Right atrium auricular region (tissue), 2 donors: ENCODE data around the gene NPAS3. TPM values are rescaled to one million over a fixed set of nuclear protein-coding genes. Genes with fewer than 3 reads are reported as not detected.

Experiments used
- DNase-seq: peaks from one replicate; pipeline ENCODE4 v3.0.0-alpha.2; 2019; ENCODE audit warnings: low spot score
- H3K27ac ChIP-seq, 2 donors: fragments of 200-600 bp; sonication (generic); 1 replicate in 1 of 2; 2 replicates in 1 of 2; pipeline ENCODE4 v1.5.1; 2016 to 2019
- H3K27me3 ChIP-seq, 2 donors: fragments of 200-600 bp; sonication (generic); one replicate each; pipeline versions ENCODE4 v1.5.1 to v1.6.0; 2017 to 2019
- H3K36me3 ChIP-seq: fragments of 200-600 bp; sonication (generic); one replicate; pipeline ENCODE4 v1.5.1; 2016
- H3K4me1 ChIP-seq, 2 donors: fragments of 200-600 bp; sonication (generic); one replicate each; pipeline versions ENCODE4 v1.5.1 to v1.6.0; 2017 to 2019
- H3K4me3 ChIP-seq, 2 donors: fragments of 200-600 bp; sonication (generic); 1 replicate in 1 of 2; 2 replicates in 1 of 2; pipeline ENCODE4 v1.5.1; 2017 to 2019; ENCODE audit warnings: mild to moderate bottlenecking in 1 of 2, moderate library complexity in 1 of 2
- H3K9me3 ChIP-seq, 2 donors: fragments of 200-600 bp; sonication (generic); one replicate each; pipeline ENCODE4 v1.5.1; 2019
- CTCF ChIP-seq, 2 donors: fragments of 200-600 bp; sonication (generic); IDR thresholded peaks; one replicate each; pipeline ENCODE4 v1.5.1; 2019; ENCODE audit warnings: antibody characterized with exemption in 2 of 2
- total RNA-seq, 2 donors: library from RNA; depleted of rRNA; stranded (reverse); fragments of >200 nt; gene quantifications; one replicate each; pipeline ENCODE4 v1.1.0, GENCODE V29; 2016

NPAS3 gene
- total RNA-seq, 2 donors from 2014 or later = 0.67 to 1.3 TPM

DNA sequence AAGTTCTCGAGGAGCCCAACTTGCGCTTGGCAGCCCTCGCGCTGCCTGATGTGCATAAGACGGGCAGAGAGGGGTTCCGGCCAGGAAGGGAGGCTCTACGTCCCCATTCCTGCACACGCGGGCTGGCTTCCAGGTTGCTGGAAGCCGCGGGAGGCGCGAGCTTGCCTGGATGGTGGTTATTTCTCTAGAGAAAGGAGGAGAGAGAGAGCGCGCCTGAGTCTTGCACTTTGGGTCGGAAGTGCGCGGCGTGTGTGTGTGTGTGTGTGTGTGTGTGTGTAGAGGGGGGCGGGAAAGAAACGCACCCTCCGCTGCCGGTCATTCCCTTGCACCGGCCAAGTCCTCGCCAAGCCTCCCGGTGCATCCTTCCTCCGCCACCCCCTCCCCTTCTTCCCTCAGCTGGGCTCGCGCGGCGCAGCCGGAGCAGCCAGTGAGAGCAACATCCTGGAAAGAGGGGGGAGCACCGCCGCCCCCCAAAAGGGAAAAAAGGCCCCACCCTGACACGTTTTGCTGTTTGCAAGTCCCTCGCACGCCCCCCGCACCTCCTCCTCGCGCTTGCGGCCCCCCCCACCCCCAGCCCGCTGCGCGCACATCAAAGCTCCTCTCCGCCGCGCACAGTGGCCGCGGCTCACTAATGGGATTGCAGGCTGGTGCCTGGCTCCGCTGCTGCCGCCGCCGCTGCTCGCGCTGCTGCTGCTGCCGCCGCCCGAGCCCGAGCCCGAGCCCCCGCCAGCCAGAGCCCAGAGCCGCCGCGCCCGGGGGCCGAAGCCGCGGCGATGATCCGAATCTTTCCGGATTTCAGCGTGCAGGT, 4.4 kb upstream of the NPAS3 start:
- Histone ChIP-seq H3K27me3 (peaks cover 0 to 16% of the 10 kb centered on the region in 2 donors), H3K27ac (no peak overlapping the region), H3K36me3 (no peaks in the 10 kb centered on the region), H3K4me3 (peak overlapping the region; percentile 14 to 54), H3K9me3 (no peaks in the 10 kb centered on the region), H3K4me1 (peaks cover 0 to 32% of the 10 kb centered on the region in 2 donors)
- TF ChIP-seq CTCF (IDR thresholded peaks at IDR 0.05) = no peak
- DNase-seq = no peak

DNA sequence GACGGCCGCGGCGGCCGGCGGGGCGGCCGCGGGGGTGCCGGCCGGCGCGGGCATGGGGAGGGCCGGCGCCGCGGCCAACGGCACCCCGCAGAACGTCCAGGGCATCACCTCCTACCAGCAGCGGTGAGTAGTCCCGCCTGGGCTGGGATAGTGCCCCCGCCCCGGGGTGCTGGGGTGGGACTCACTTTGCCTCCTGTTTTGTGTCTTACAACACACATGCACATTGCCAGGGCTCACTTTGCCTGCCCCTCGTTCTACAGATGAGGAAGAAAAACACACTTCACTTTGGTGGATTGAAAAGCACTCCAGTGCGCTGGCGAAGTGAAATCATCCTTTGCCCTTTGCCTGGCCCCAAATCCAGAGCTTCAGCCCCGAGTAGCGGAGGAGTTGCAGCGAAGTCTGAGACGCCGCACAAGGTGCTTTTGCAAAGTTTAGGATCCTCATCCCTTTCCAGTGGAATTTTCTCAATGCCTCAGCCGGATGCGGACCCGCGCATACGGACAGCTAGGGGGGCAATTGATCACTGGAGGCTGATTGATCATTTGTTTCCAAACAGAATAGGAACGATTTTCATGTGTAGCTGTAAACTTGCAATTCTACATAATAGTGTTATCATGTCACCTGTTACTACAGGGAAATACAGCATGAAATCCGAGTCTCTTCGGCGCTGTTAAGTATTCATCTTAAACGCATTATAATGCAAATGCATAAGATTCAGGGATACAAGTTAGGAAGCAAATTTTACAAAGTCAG, 3.6 kb upstream of the NPAS3 start:
- H3K36me3 ChIP-seq = no peaks in the 10 kb centered on the region
- H3K27me3 ChIP-seq = peaks cover 0 to 16% of the 10 kb centered on the region in 2 donors
- no peaks in the 10 kb centered on the region for H3K9me3 ChIP-seq
- TF ChIP-seq CTCF (IDR thresholded peaks at IDR 0.05) = no peak
- no peak for DNase-seq
- H3K4me3 ChIP-seq = peak overlapping the region; percentile 14 to 54
- no peak overlapping the region for H3K27ac ChIP-seq
- H3K4me1 ChIP-seq = peaks cover 0 to 35% of the 10 kb centered on the region in 2 donors

DNA sequence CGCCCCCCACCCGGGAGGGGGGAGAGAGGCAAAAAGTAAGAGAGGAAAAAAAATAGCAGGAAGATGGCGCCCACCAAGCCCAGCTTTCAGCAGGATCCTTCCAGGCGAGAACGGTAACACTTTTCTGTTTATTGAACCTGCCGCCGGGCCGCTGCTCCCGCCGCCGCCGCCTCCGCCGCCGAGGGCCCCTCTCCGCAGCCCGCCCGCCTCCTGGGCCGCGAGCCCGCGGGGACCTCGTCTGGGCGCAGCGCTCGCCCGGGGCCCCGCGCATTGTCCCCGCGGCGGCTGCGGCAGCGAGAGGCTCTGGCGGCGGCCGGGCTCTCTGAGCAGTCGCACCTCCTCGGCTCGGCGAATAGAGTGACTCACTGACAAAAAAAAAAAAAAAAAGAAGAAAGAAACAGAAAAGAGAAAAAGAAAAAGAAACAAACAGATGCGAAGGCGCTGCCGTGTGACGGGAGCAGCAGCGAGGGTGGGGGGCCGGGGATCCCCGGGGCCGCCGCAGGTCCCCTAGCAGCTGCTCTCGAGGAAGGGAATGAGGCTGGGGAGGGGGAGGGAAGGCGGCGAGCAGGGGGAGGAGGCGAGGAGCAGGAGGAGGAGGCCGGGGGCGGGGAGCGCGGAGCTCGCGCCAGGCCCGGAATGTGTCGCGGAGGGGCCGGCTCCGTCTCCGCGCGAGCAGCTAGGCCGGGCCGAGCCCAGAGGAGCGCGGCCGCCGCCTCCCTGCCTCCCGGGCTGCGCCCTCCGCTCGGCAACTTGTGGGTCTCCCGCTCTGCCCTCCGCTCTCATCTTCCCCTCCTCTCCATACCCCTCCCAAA, 781 bp downstream of the NPAS3 start:
- H3K27me3 ChIP-seq = peaks cover 0 to 10% of the 10 kb centered on the region in 2 donors
- no peak for DNase-seq

GRCh38 chr14:32940066-32940651, 1.5 kb downstream of the NPAS3 start:
- Histone ChIP-seq H3K27ac (peak overlapping the region; percentile 67 to 71), H3K36me3 (no peaks in the 10 kb centered on the region), H3K4me3 (peak overlapping the region; percentile 62 to 71), H3K9me3 (no peaks in the 10 kb centered on the region), H3K27me3 (peaks cover 0 to 7% of the 10 kb centered on the region in 2 donors), H3K4me1 (peaks cover 0 to 13% of the 10 kb centered on the region in 2 donors)
- no peak for DNase-seq
- no peak for TF ChIP-seq CTCF (IDR thresholded peaks at IDR 0.05)

More for the DNA sequence above, 781 bp downstream of the NPAS3 start:
- TF ChIP-seq CTCF (IDR thresholded peaks at IDR 0.05) = no peak
- Histone ChIP-seq H3K27ac (peak overlapping the region; percentile 67 to 71), H3K4me3 (peak overlapping the region; percentile 62 to 71), H3K36me3 (no peaks in the 10 kb centered on the region), H3K9me3 (no peaks in the 10 kb centered on the region), H3K4me1 (peaks cover 0 to 18% of the 10 kb centered on the region in 2 donors)
